ENCODE measurements around the gene BIRC6.

BIRC6 gene

DNA sequence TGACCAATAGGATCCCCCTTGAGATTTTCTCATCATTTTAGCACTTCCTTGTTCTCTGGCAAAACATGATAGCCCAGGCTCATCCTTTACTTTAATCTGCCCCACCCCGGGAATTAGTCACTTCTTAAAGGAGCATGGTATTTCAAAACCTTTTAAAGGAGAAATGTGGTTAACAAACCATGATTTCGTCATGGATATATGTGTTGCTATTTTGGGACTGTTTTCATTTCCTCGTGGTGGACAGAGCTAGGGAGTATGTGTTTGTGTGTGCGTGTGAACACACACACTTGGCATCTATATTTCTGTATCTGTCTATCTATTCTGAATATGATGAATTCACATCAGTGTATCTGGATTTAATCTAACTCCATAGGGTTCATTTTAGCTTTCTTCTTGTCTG, 128.1 kb downstream of the BIRC6 start:
- TF ChIP-seq EZH2phosphoT487 (IDR thresholded peaks at IDR 0.05; ENCODE audit: borderline replicate concordance), result no peak
- TF ChIP-seq, protein P1, sequence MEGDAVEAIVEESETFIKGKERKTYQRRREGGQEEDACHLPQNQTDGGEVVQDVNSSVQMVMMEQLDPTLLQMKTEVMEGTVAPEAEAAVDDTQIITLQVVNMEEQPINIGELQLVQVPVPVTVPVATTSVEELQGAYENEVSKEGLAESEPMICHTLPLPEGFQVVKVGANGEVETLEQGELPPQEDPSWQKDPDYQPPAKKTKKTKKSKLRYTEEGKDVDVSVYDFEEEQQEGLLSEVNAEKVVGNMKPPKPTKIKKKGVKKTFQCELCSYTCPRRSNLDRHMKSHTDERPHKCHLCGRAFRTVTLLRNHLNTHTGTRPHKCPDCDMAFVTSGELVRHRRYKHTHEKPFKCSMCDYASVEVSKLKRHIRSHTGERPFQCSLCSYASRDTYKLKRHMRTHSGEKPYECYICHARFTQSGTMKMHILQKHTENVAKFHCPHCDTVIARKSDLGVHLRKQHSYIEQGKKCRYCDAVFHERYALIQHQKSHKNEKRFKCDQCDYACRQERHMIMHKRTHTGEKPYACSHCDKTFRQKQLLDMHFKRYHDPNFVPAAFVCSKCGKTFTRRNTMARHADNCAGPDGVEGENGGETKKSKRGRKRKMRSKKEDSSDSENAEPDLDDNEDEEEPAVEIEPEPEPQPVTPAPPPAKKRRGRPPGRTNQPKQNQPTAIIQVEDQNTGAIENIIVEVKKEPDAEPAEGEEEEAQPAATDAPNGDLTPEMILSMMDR (conservative IDR thresholded peaks at IDR 0.05; ENCODE audit: low read length), result no peak
- H3K9me3 ChIP-seq (ENCODE audit: insufficient read depth, low read depth, low read length), result no peaks in the 10 kb centered on the region
- H3K36me3 ChIP-seq (ENCODE audit: insufficient read depth, low read length), result peaks cover 85% of the 10 kb centered on the region
- no peak overlapping the region for H3K4me3 ChIP-seq (ENCODE audit: low read length, poor library complexity, severe bottlenecking)
- no peaks in the 10 kb centered on the region for H3K4me1 ChIP-seq (ENCODE audit: insufficient read depth, low read length, poor library complexity, severe bottlenecking)
- H3F3A ChIP-seq (ENCODE audit: low read depth), result no peaks in the 10 kb centered on the region
- no peak overlapping the region for H2AFZ ChIP-seq (ENCODE audit: low read length)
- H3K27me3 ChIP-seq (ENCODE audit: insufficient read depth, low read length, poor library complexity, severe bottlenecking), result no peaks in the 10 kb centered on the region
- no peak overlapping the region for H3K4me2 ChIP-seq (ENCODE audit: low read depth, low read length, poor library complexity, severe bottlenecking)
- no peaks in the 10 kb centered on the region for H3K9me2 ChIP-seq (replicated peaks; ENCODE audit: low read depth, low read length)
- H4K20me1 ChIP-seq (ENCODE audit: insufficient read depth, low read length, poor library complexity, severe bottlenecking), result no peaks in the 10 kb centered on the region
- H3K9ac ChIP-seq (ENCODE audit: low read depth, low read length, poor library complexity, severe bottlenecking), result no peak overlapping the region
- H3K79me2 ChIP-seq (ENCODE audit: insufficient read depth, low read length), result no peaks in the 10 kb centered on the region

DNA sequence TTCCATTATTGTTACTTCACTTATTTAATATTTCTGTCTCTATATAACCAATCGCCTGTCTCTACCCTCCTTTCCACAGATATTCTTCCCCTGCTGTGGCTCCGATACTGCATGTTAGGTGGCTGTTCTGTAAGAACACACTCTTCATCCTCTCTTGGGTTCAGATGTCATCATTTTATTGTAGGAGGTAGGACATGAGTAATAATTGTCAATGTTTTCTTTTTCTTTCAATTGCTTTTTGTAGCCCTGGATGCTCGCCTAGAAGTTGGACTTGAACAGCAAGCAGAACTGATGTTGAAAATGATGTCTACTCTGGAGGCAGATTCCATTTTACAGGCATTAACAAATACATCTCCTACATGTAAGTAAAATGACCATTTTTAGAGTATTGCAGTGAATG, 128.6 kb downstream of the BIRC6 start:
- Histone ChIP-seq H3K4me1 (ENCODE audit: insufficient read depth, low read length, poor library complexity, severe bottlenecking) (no peaks in the 10 kb centered on the region), H3K27me3 (ENCODE audit: insufficient read depth, low read length, poor library complexity, severe bottlenecking) (no peaks in the 10 kb centered on the region), H3K9ac (ENCODE audit: low read depth, low read length, poor library complexity, severe bottlenecking) (no peak overlapping the region), H3K36me3 (ENCODE audit: insufficient read depth, low read length) (peaks cover 85% of the 10 kb centered on the region), H3K9me2 (replicated peaks; ENCODE audit: low read depth, low read length) (no peaks in the 10 kb centered on the region), H3F3A (ENCODE audit: low read depth) (no peaks in the 10 kb centered on the region), H3K79me2 (ENCODE audit: insufficient read depth, low read length) (no peaks in the 10 kb centered on the region), H3K4me2 (ENCODE audit: low read depth, low read length, poor library complexity, severe bottlenecking) (no peak overlapping the region), H2AFZ (ENCODE audit: low read length) (no peak overlapping the region), H3K9me3 (ENCODE audit: insufficient read depth, low read depth, low read length) (no peaks in the 10 kb centered on the region), H3K4me3 (ENCODE audit: low read length, poor library complexity, severe bottlenecking) (no peak overlapping the region), H4K20me1 (ENCODE audit: insufficient read depth, low read length, poor library complexity, severe bottlenecking) (no peaks in the 10 kb centered on the region)
- TF ChIP-seq, protein P1 (conservative IDR thresholded peaks at IDR 0.05; ENCODE audit: low read length), result no peak
- no peak for TF ChIP-seq EZH2phosphoT487 (IDR thresholded peaks at IDR 0.05; ENCODE audit: borderline replicate concordance)

DNA sequence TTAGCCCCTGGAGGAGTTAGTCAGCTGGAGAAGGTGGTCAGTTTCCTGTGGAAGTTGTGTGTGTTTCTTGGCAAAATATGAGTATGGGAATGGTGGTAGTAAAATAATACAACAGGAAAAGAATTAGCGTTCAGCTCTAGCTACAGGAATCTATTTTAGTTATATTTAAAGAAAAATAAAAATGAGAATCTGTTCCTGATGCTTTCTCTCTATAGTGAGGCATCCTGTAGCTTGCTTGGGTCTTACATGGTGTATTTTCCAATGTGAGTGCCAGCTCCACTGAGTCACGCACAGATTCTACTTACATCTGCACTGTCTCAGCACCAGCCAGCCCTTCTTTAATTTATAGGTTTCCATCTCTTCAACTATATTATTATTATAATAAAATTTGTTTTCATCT, 132.2 kb downstream of the BIRC6 start:
- Histone ChIP-seq H3K36me3 (ENCODE audit: insufficient read depth, low read length) (peaks cover 62% of the 10 kb centered on the region), H3K4me1 (ENCODE audit: insufficient read depth, low read length, poor library complexity, severe bottlenecking) (no peaks in the 10 kb centered on the region)

More for the DNA sequence above, 132.2 kb downstream of the BIRC6 start:
- Histone ChIP-seq H3K9me2 (replicated peaks; ENCODE audit: low read depth, low read length) (no peaks in the 10 kb centered on the region), H3K4me2 (ENCODE audit: low read depth, low read length, poor library complexity, severe bottlenecking) (no peak overlapping the region), H3K79me2 (ENCODE audit: insufficient read depth, low read length) (no peaks in the 10 kb centered on the region), H3K9ac (ENCODE audit: low read depth, low read length, poor library complexity, severe bottlenecking) (no peak overlapping the region), H4K20me1 (ENCODE audit: insufficient read depth, low read length, poor library complexity, severe bottlenecking) (no peaks in the 10 kb centered on the region), H3F3A (ENCODE audit: low read depth) (no peaks in the 10 kb centered on the region), H3K4me3 (ENCODE audit: low read length, poor library complexity, severe bottlenecking) (no peak overlapping the region), H2AFZ (ENCODE audit: low read length) (no peak overlapping the region), H3K9me3 (ENCODE audit: insufficient read depth, low read depth, low read length) (no peaks in the 10 kb centered on the region), H3K27me3 (ENCODE audit: insufficient read depth, low read length, poor library complexity, severe bottlenecking) (no peaks in the 10 kb centered on the region)
- no peak for TF ChIP-seq EZH2phosphoT487 (IDR thresholded peaks at IDR 0.05; ENCODE audit: borderline replicate concordance)
- TF ChIP-seq, protein P1 (conservative IDR thresholded peaks at IDR 0.05; ENCODE audit: low read length), result no peak
